Keratinocyte (primary cell): Measurements from ENCODE around the gene FBXO17. TPM values are rescaled to one million over a fixed set of nuclear protein-coding genes. Genes with fewer than 3 reads are reported as not detected.

Experiments
- DNase-seq: peaks from one replicate; pipeline ENCODE4 v3.0.0-alpha.2; 2011; ENCODE audit warnings: low read depth, missing footprints, low spot score
- FAIRE-seq: peaks from 2 replicates; lab custom pipeline; 2011; peaks lifted over from hg19 to GRCh38; lab: Jason Lieb, UNC
- H2AFZ ChIP-seq: 2 replicates; pipeline ENCODE4 v1.6.0; 2012; ENCODE audit warnings: low read length, control low read depth, inconsistent platforms; ENCODE audit not compliant: control insufficient read depth
- H3K27ac ChIP-seq: 2 replicates; pipeline ENCODE4 v1.5.1; 2011; ENCODE audit warnings: low read length; ENCODE audit not compliant: control insufficient read depth, insufficient read depth
- H3K27me3 ChIP-seq: 3 replicates; pipeline ENCODE4 v1.6.0; 2011; ENCODE audit warnings: low read length; ENCODE audit not compliant: control insufficient read depth, insufficient read depth; ENCODE audit errors: extremely low read depth
- H3K36me3 ChIP-seq, 2 experiments: 2 replicates in 1 of 2; 3 replicates in 1 of 2; pipeline ENCODE4 v1.5.1; 2011; ENCODE audit warnings: low read length in 2 of 2, mild to moderate bottlenecking in 1 of 2; ENCODE audit not compliant: control insufficient read depth in 2 of 2, insufficient read depth in 2 of 2; ENCODE audit errors: extremely low read depth in 1 of 2
- H3K4me1 ChIP-seq: 3 replicates; pipeline ENCODE4 v1.5.1; 2011; ENCODE audit warnings: low read length; ENCODE audit not compliant: control insufficient read depth, insufficient read depth; ENCODE audit errors: extremely low read depth
- H3K4me2 ChIP-seq: 3 replicates; pipeline ENCODE4 v1.6.0; 2011; ENCODE audit warnings: low read depth, low read length; ENCODE audit not compliant: control insufficient read depth, insufficient read depth; ENCODE audit errors: extremely low read depth
- H3K4me3 ChIP-seq, 3 experiments: fragments of 200-600 bp in 1 of 3; sonication (generic) in 1 of 3; 2 replicates in 2 of 3; 3 replicates in 1 of 3; pipeline ENCODE4 v1.5.1; 2011 to 2016; ENCODE audit warnings: low read length in 3 of 3, mild to moderate bottlenecking in 3 of 3, control low read depth in 2 of 3, inconsistent platforms in 1 of 3, low read depth in 1 of 3, mixed read lengths in 1 of 3, mixed run types in 1 of 3, moderate library complexity in 1 of 3; ENCODE audit not compliant: control insufficient read depth in 2 of 3, insufficient read depth in 2 of 3; ENCODE audit errors: extremely low read depth in 1 of 3
- H3K79me2 ChIP-seq: 2 replicates; pipeline ENCODE4 v1.6.0; 2012; ENCODE audit warnings: low read length; ENCODE audit not compliant: control insufficient read depth, insufficient read depth
- H3K9ac ChIP-seq: 3 replicates; pipeline ENCODE4 v1.6.0; 2011; ENCODE audit warnings: low read length; ENCODE audit not compliant: control insufficient read depth, insufficient read depth; ENCODE audit errors: extremely low read depth
- H3K9me1 ChIP-seq: 3 replicates; pipeline ENCODE4 v1.6.0; 2011; ENCODE audit warnings: low read length; ENCODE audit not compliant: control insufficient read depth, insufficient read depth; ENCODE audit errors: extremely low read depth
- H3K9me3 ChIP-seq: 2 replicates; pipeline ENCODE4 v1.5.1; 2012; ENCODE audit warnings: low read depth, low read length; ENCODE audit not compliant: control insufficient read depth
- H4K20me1 ChIP-seq: 3 replicates; pipeline ENCODE4 v1.6.0; 2011; ENCODE audit warnings: low read length; ENCODE audit not compliant: control insufficient read depth, insufficient read depth; ENCODE audit errors: extremely low read depth
- CTCF ChIP-seq, 3 experiments: IDR thresholded peaks in 1 of 3; conservative IDR thresholded peaks in 1 of 3; optimal IDR thresholded peaks in 1 of 3; 2 replicates in 2 of 3; 3 replicates in 1 of 3; pipeline versions ENCODE3 to v1.5.1; 2011; ENCODE audit warnings: low read length in 3 of 3, mild to moderate bottlenecking in 3 of 3, moderate library complexity in 2 of 3, control low read depth in 1 of 3, inconsistent platforms in 1 of 3; ENCODE audit not compliant: insufficient read depth in 2 of 3; ENCODE audit errors: extremely low read depth in 1 of 3
- EZH2 ChIP-seq: IDR thresholded peaks from one replicate; pipeline ENCODE4 v1.6.1; 2012; ENCODE audit warnings: inconsistent platforms, mild to moderate bottlenecking, low read length, moderate library complexity
- dilution Hi-C: fragments of 300-500 bp; cut with MboI; formaldehyde crosslinking; loops from one replicate; pipeline ENCODE4 v1.7.0; 2020; ENCODE audit warnings: low sequenced_read_pairs; ENCODE audit not compliant: extremely low pct_ligation_motif_present
- polyA plus RNA-seq, 5 experiments: library from polyadenylated mRNA; depleted of rRNA in 3 of 5; stranded (reverse) in 3 of 5; stranded (forward) in 1 of 5; unstranded in 1 of 5; fragments of >200 nt; gene quantifications; 1 replicate in 1 of 5; 2 replicates in 3 of 5; 3 replicates in 1 of 5; pipeline versions ENCODE4 v1.2.1 to v1.2.3, GENCODE V29; 2011 to 2012; ENCODE audit warnings: missing spikeins in 2 of 5, low read depth in 1 of 5, low replicate concordance in 1 of 5

FBXO17 gene
- polyA plus RNA-seq, 1 donor (not counting 4 experiments of a cell fraction or from before 2014, with no cell fraction given), result 5.4 TPM

DNA sequence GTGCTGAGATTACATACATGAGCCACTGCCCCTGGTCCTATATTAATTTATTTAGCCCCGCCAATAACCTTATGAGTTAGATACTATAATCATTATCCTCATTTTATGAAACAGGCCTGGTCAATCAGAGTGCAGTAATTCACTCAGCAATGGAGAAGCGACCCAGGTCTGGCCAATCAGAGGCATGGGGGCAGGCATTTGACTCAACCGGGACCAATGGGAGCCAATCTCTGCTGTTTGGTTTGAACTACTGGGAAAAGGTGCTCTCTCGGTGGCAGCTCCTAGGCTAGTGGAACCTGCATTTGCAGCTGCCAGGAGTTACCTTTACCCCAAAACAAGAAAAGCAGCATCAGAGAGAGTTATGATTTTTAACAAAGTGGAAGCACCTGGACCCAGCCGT, 82.7 kb downstream of the FBXO17 start:
- no peak overlapping the region for H3K4me3 ChIP-seq
- H3K4me1 ChIP-seq, result peaks cover 1% of the 10 kb centered on the region
- H3K4me2 ChIP-seq, result no peak overlapping the region
- no peak overlapping the region for H2AFZ ChIP-seq
- no peaks in the 10 kb centered on the region for H4K20me1 ChIP-seq
- no peaks in the 10 kb centered on the region for H3K9me3 ChIP-seq
- FAIRE-seq (no peak), DNase-seq (no peak)
- dilution Hi-C loops, result no loop called here
- H3K9me1 ChIP-seq, result no peaks in the 10 kb centered on the region
- no peak overlapping the region for H3K27ac ChIP-seq
- peaks cover 9 to 13% of the 10 kb centered on the region in 2 experiments for H3K36me3 ChIP-seq
- no peaks in the 10 kb centered on the region for H3K27me3 ChIP-seq
- peaks cover 2% of the 10 kb centered on the region for H3K79me2 ChIP-seq
- H3K9ac ChIP-seq, result no peak overlapping the region
- TF ChIP-seq CTCF (optimal IDR thresholded peaks at IDR 0.05 in 1 of 3, IDR thresholded peaks at IDR 0.05 in 1 of 3, conservative IDR thresholded peaks at IDR 0.05 in 1 of 3; ENCODE audit: extremely low read depth in 1 of 3, insufficient read depth in 2 of 3, low read length in 3 of 3), result no peak
- no peak for TF ChIP-seq EZH2

DNA sequence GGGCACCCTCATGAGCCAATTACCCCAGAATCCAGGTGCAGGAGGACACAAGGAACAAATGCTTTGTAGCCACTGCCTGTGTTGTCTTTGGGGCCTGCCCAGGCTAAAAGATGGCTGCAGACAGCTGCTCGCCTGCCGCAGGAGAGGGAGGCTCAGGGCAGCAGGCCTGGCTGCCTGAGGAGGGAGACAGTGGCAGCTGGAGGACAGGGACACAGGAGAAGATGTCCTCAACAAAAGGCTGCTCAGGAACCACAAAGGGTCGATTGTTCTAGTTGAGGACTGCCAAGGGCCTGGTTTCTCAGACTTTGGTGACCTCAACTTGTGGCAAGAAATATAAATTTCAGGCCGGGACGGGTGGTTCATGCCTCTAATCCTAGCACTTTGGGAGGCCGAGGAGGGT, 83.8 kb downstream of the FBXO17 start:
- no peak overlapping the region for H3K9ac ChIP-seq
- H3K4me1 ChIP-seq, result no peaks in the 10 kb centered on the region
- no peak overlapping the region for H2AFZ ChIP-seq
- no peaks in the 10 kb centered on the region for H3K9me3 ChIP-seq
- DNase-seq (no peak), FAIRE-seq (no peak)
- no peak overlapping the region for H3K4me2 ChIP-seq
- H3K27me3 ChIP-seq, result no peaks in the 10 kb centered on the region
- H3K27ac ChIP-seq, result no peak overlapping the region
- peaks cover 2% of the 10 kb centered on the region for H3K79me2 ChIP-seq
- no peaks in the 10 kb centered on the region for H4K20me1 ChIP-seq
- peaks cover 13% of the 10 kb centered on the region in 2 experiments for H3K36me3 ChIP-seq
- TF ChIP-seq CTCF (optimal IDR thresholded peaks at IDR 0.05 in 1 of 3, IDR thresholded peaks at IDR 0.05 in 1 of 3, conservative IDR thresholded peaks at IDR 0.05 in 1 of 3; ENCODE audit: extremely low read depth in 1 of 3, insufficient read depth in 2 of 3, low read length in 3 of 3), result no peak
- TF ChIP-seq EZH2, result no peak
- no peaks in the 10 kb centered on the region for H3K9me1 ChIP-seq
- H3K4me3 ChIP-seq, result no peak overlapping the region
- dilution Hi-C loops, result no loop called here

Other genes with a start within 250 kb of the FBXO17 start
- gene CAPN12, start 231.3 kb downstream of the FBXO17 start, polyA plus RNA-seq, result 5.6 to 20.4 TPM (median 6.0 TPM) in 3 replicates
- gene LGALS7, start 202.2 kb downstream of the FBXO17 start, polyA plus RNA-seq, result 9.1 to 19.7 TPM (median 19.6 TPM) in 3 replicates
- 1,330 to 7,133 TPM (median 1,668 TPM) in 3 replicates for gene LGALS7B, start 186.5 kb downstream of the FBXO17 start, polyA plus RNA-seq
- gene LGALS4, start 162.8 kb downstream of the FBXO17 start, polyA plus RNA-seq, result 0.11 to 0.30 TPM (median 0.13 TPM) in 3 replicates
- 64.9 to 85.5 TPM (median 72.1 TPM) in 3 replicates for gene ECH1, start 143.9 kb downstream of the FBXO17 start, polyA plus RNA-seq
- 144 to 343 TPM (median 308 TPM) in 3 replicates for gene HNRNPL, start 125.8 kb downstream of the FBXO17 start, polyA plus RNA-seq
- 3.2 to 6.3 TPM (median 4.3 TPM) in 3 replicates for gene RINL, start 97.5 kb downstream of the FBXO17 start, polyA plus RNA-seq
- 46.6 to 57.4 TPM (median 47.6 TPM) in 3 replicates for gene SIRT2, start 76.1 kb downstream of the FBXO17 start, polyA plus RNA-seq
- 12.3 to 14.4 TPM (median 13.7 TPM) in 3 replicates for gene NFKBIB, start 75.8 kb downstream of the FBXO17 start, polyA plus RNA-seq
- 0.14 to 0.24 TPM (median 0.17 TPM) in 3 replicates for gene CCER2, start 63.6 kb downstream of the FBXO17 start, polyA plus RNA-seq
- gene SARS2, start 45.0 kb downstream of the FBXO17 start, polyA plus RNA-seq, result 13.9 to 19.2 TPM (median 16.4 TPM) in 3 replicates
- 37.7 to 65.9 TPM (median 43.4 TPM) in 3 replicates for gene MRPS12, start 44.8 kb downstream of the FBXO17 start, polyA plus RNA-seq
- gene FBXO27, start 56.8 kb upstream of the FBXO17 start, polyA plus RNA-seq, result 4.4 to 6.9 TPM (median 4.4 TPM) in 3 replicates
- gene ACP7, start 108.6 kb upstream of the FBXO17 start, polyA plus RNA-seq, result 0.08 to 0.28 TPM (median 0.09 TPM) in 3 replicates
- gene PAK4, start 150.0 kb upstream of the FBXO17 start, polyA plus RNA-seq, result 9.8 to 17.4 TPM (median 11.2 TPM) in 3 replicates
- 2.3 to 6.0 TPM (median 2.8 TPM) in 3 replicates for gene NCCRP1, start 221.2 kb upstream of the FBXO17 start, polyA plus RNA-seq
- gene SYCN, start 228.5 kb upstream of the FBXO17 start, polyA plus RNA-seq, result not detected in 3 replicates